ENCODE measurements around the gene TASP1. TPM values are rescaled to one million over a fixed set of nuclear protein-coding genes. Genes with fewer than 3 reads are reported as not detected.

TASP1 gene
- total and polyA plus RNA-seq, 5 donors from 2014 or later = 9.5 to 19.0 (median 12.6) TPM

DNA sequence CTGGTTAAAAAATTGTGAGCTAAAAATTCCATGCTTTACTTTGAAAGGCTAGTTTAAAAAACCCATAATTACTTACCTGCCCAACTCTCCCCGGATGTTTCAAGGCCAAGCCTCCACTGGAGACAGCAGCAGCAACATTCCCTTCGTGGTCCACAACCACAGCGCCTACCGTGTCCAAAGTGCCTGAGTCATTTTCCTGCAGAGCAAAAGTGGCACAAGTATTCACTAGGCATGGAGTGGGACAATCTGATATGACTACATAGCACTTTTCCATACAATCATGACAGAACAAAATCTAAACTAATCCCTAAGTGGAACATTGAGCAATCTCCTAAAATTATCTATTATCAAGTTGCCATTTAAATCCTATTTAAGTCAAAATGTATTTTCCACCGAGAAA is 104.8 kb downstream of the TASP1 start:
- peaks cover 8% of the 10 kb centered on the region for H3K36me3 ChIP-seq (ENCODE audit: control insufficient read depth, insufficient read depth, low read length)
- H3K27ac ChIP-seq (ENCODE audit: insufficient read depth, low read length, poor library complexity, severe bottlenecking) = no peak overlapping the region
- no peak overlapping the region for H3K27ac Mint-ChIP-seq
- H3K4me3 ChIP-seq (ENCODE audit: low read depth, low read length) = no peak overlapping the region
- DNase-seq (no peak), ATAC-seq (ENCODE audit: low read depth in 2 of 2) (no peak)
- H3K36me3 Mint-ChIP-seq = peaks cover 21% of the 10 kb centered on the region
- H3K27me3 Mint-ChIP-seq = no peaks in the 10 kb centered on the region
- H3K4me1 Mint-ChIP-seq = peaks cover 0 to 5% (median 2%) of the 10 kb centered on the region in 4 donors
- H3K27me3 ChIP-seq (ENCODE audit: control insufficient read depth, insufficient read depth, low read length) = no peaks in the 10 kb centered on the region
- no peaks in the 10 kb centered on the region for H3K4me1 ChIP-seq (ENCODE audit: control insufficient read depth, insufficient read depth, low read length, poor library complexity, severe bottlenecking)
- no peak overlapping the region for H3K4me3 Mint-ChIP-seq
- H3K9me3 ChIP-seq (ENCODE audit: control insufficient read depth in 2 of 2, low read length in 2 of 2) = no peaks in the 10 kb centered on the region
- H3K9me3 Mint-ChIP-seq = no peaks in the 10 kb centered on the region

- Mint-ChIP-seq H3K36me3 (peaks cover 46% of the 10 kb centered on the region), H3K9me3 (peaks cover 0 to 2% (median 0%) of the 10 kb centered on the region in 7 donors), H3K4me1 (peaks cover 0 to 5% (median 2%) of the 10 kb centered on the region in 4 donors), H3K27ac (peak overlapping the region in 1 of 3 donors; percentile 22), H3K27me3 (no peaks in the 10 kb centered on the region), H3K4me3 (no peak overlapping the region)
- H3K27me3 ChIP-seq (ENCODE audit: control insufficient read depth, insufficient read depth, low read length) = no peaks in the 10 kb centered on the region
- H3K4me1 ChIP-seq (ENCODE audit: control insufficient read depth, insufficient read depth, low read length, poor library complexity, severe bottlenecking) = no peaks in the 10 kb centered on the region
- no peaks in the 10 kb centered on the region for H3K9me3 ChIP-seq (ENCODE audit: control insufficient read depth in 2 of 2, low read length in 2 of 2)
- H3K36me3 ChIP-seq (ENCODE audit: control insufficient read depth, insufficient read depth, low read length) = peaks cover 19% of the 10 kb centered on the region
- ATAC-seq (ENCODE audit: low read depth in 2 of 2) (no peak), DNase-seq (no peak)
- no peak overlapping the region for H3K27ac ChIP-seq (ENCODE audit: insufficient read depth, low read length, poor library complexity, severe bottlenecking)
- no peak overlapping the region for H3K4me3 ChIP-seq (ENCODE audit: low read depth, low read length)
Observed at GRCh38 chr20:13530146-13530545, 108.6 kb downstream of the TASP1 start.

- Mint-ChIP-seq H3K4me3 (no peak overlapping the region), H3K27me3 (no peaks in the 10 kb centered on the region), H3K27ac (no peak overlapping the region), H3K36me3 (peaks cover 56% of the 10 kb centered on the region), H3K4me1 (no peaks in the 10 kb centered on the region), H3K9me3 (peaks cover 0 to 7% (median 2%) of the 10 kb centered on the region in 7 donors)
- H3K9me3 ChIP-seq (ENCODE audit: control insufficient read depth in 2 of 2, low read length in 2 of 2) = no peaks in the 10 kb centered on the region
- ATAC-seq (ENCODE audit: low read depth in 2 of 2) (no peak), DNase-seq (no peak)
- no peaks in the 10 kb centered on the region for H3K4me1 ChIP-seq (ENCODE audit: control insufficient read depth, insufficient read depth, low read length, poor library complexity, severe bottlenecking)
- H3K27ac ChIP-seq (ENCODE audit: insufficient read depth, low read length, poor library complexity, severe bottlenecking) = no peak overlapping the region
- H3K36me3 ChIP-seq (ENCODE audit: control insufficient read depth, insufficient read depth, low read length) = peaks cover 30% of the 10 kb centered on the region
- H3K4me3 ChIP-seq (ENCODE audit: low read depth, low read length) = no peak overlapping the region
- no peaks in the 10 kb centered on the region for H3K27me3 ChIP-seq (ENCODE audit: control insufficient read depth, insufficient read depth, low read length)
Observed at GRCh38 chr20:13526551-13526950, 112.2 kb downstream of the TASP1 start.

DNA sequence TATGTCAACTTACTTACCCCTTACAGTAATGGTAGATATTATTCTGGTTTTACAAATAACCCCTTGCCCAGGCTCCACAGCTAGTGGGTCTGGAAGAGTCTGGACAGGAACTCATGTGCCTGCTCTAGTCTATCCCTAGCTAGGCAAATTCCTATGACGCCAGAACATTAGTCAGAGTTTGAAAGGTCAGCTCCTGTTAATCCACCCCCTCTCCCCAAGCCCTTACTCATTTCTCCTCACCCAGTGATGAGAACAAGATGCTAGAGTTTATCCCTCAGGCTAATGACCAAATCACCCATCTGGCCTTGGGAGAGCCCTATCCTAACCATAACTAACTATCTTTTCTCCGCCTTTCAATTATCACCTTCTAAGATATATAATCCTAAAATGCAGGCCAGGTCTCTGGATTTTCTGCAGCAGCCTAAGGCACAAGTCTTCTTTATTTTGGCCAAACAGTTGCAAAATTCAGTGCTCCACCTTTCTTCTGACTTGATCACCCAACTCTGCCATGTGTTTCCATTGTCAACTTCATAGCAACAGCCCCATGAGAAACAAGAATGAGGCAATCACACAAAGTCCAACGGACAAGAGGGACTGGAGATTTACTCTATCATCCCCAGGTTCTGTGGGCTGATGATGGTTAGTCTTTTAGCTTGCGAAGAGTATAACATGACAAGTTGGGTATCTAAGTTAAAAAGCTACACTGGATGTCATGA is 113.3 kb downstream of the TASP1 start:
- H3K4me3 ChIP-seq (ENCODE audit: low read depth, low read length) = no peak overlapping the region
- Mint-ChIP-seq H3K27me3 (no peaks in the 10 kb centered on the region), H3K4me3 (no peak overlapping the region), H3K9me3 (peaks cover 0 to 7% (median 2%) of the 10 kb centered on the region in 7 donors), H3K4me1 (no peaks in the 10 kb centered on the region), H3K36me3 (peaks cover 52% of the 10 kb centered on the region), H3K27ac (no peak overlapping the region)
- DNase-seq (no peak), ATAC-seq (ENCODE audit: low read depth in 2 of 2) (no peak)
- H3K4me1 ChIP-seq (ENCODE audit: control insufficient read depth, insufficient read depth, low read length, poor library complexity, severe bottlenecking) = no peaks in the 10 kb centered on the region
- no peaks in the 10 kb centered on the region for H3K27me3 ChIP-seq (ENCODE audit: control insufficient read depth, insufficient read depth, low read length)
- H3K9me3 ChIP-seq (ENCODE audit: control insufficient read depth in 2 of 2, low read length in 2 of 2) = no peaks in the 10 kb centered on the region
- peaks cover 30% of the 10 kb centered on the region for H3K36me3 ChIP-seq (ENCODE audit: control insufficient read depth, insufficient read depth, low read length)
- H3K27ac ChIP-seq (ENCODE audit: insufficient read depth, low read length, poor library complexity, severe bottlenecking) = no peak overlapping the region

- Mint-ChIP-seq H3K27ac (no peak overlapping the region), H3K9me3 (peaks cover 0 to 7% (median 2%) of the 10 kb centered on the region in 7 donors), H3K27me3 (no peaks in the 10 kb centered on the region), H3K36me3 (peaks cover 52% of the 10 kb centered on the region), H3K4me3 (no peak overlapping the region), H3K4me1 (no peaks in the 10 kb centered on the region)
- Histone ChIP-seq H3K36me3 (ENCODE audit: control insufficient read depth, insufficient read depth, low read length) (peaks cover 30% of the 10 kb centered on the region), H3K27me3 (ENCODE audit: control insufficient read depth, insufficient read depth, low read length) (no peaks in the 10 kb centered on the region), H3K9me3 (ENCODE audit: control insufficient read depth in 2 of 2, low read length in 2 of 2) (no peaks in the 10 kb centered on the region), H3K27ac (ENCODE audit: insufficient read depth, low read length, poor library complexity, severe bottlenecking) (no peak overlapping the region), H3K4me1 (ENCODE audit: control insufficient read depth, insufficient read depth, low read length, poor library complexity, severe bottlenecking) (no peaks in the 10 kb centered on the region), H3K4me3 (ENCODE audit: low read depth, low read length) (no peak overlapping the region)
- ATAC-seq (ENCODE audit: low read depth in 2 of 2) = no peak
- DNase-seq = no peak
Observed at GRCh38 chr20:13524339-13524738, 114.4 kb downstream of the TASP1 start.

GRCh38 chr20:13517831-13518230 is 120.9 kb downstream of the TASP1 start:
- peaks cover 0 to 2% of the 10 kb centered on the region in 2 experiments for H3K9me3 ChIP-seq (ENCODE audit: control insufficient read depth in 2 of 2, low read length in 2 of 2)
- peaks cover 0 to 15% (median 2%) of the 10 kb centered on the region in 7 donors for H3K9me3 Mint-ChIP-seq
- no peaks in the 10 kb centered on the region for H3K4me1 ChIP-seq (ENCODE audit: control insufficient read depth, insufficient read depth, low read length, poor library complexity, severe bottlenecking)
- H3K4me3 Mint-ChIP-seq = no peak overlapping the region
- no peaks in the 10 kb centered on the region for H3K27me3 Mint-ChIP-seq
- no peak for ATAC-seq (ENCODE audit: low read depth in 2 of 2)
- peaks cover 0 to 5% (median 2%) of the 10 kb centered on the region in 4 donors for H3K4me1 Mint-ChIP-seq
- peaks cover 7% of the 10 kb centered on the region for H3K36me3 ChIP-seq (ENCODE audit: control insufficient read depth, insufficient read depth, low read length)
- H3K27ac Mint-ChIP-seq = no peak overlapping the region
- no peak for DNase-seq
- no peak overlapping the region for H3K4me3 ChIP-seq (ENCODE audit: low read depth, low read length)
- peaks cover 51% of the 10 kb centered on the region for H3K36me3 Mint-ChIP-seq
- H3K27ac ChIP-seq (ENCODE audit: insufficient read depth, low read length, poor library complexity, severe bottlenecking) = no peak overlapping the region
- no peaks in the 10 kb centered on the region for H3K27me3 ChIP-seq (ENCODE audit: control insufficient read depth, insufficient read depth, low read length)

- Histone ChIP-seq H3K4me1 (ENCODE audit: control insufficient read depth, insufficient read depth, low read length, poor library complexity, severe bottlenecking) (no peaks in the 10 kb centered on the region), H3K27me3 (ENCODE audit: control insufficient read depth, insufficient read depth, low read length) (no peaks in the 10 kb centered on the region), H3K9me3 (ENCODE audit: control insufficient read depth in 2 of 2, low read length in 2 of 2) (peaks cover 0 to 2% of the 10 kb centered on the region in 2 experiments), H3K36me3 (ENCODE audit: control insufficient read depth, insufficient read depth, low read length) (peaks cover 4% of the 10 kb centered on the region), H3K27ac (ENCODE audit: insufficient read depth, low read length, poor library complexity, severe bottlenecking) (no peak overlapping the region), H3K4me3 (ENCODE audit: low read depth, low read length) (no peak overlapping the region)
- Mint-ChIP-seq H3K36me3 (peaks cover 39% of the 10 kb centered on the region), H3K27ac (no peak overlapping the region), H3K4me1 (peaks cover 0 to 5% (median 2%) of the 10 kb centered on the region in 4 donors), H3K9me3 (peaks cover 0 to 15% (median 0%) of the 10 kb centered on the region in 7 donors), H3K27me3 (no peaks in the 10 kb centered on the region), H3K4me3 (no peak overlapping the region)
- no peak for DNase-seq
- no peak for ATAC-seq (ENCODE audit: low read depth in 2 of 2)
Observed at GRCh38 chr20:13515796-13516558, 122.8 kb downstream of the TASP1 start.

Data from CD4-positive, CD25-positive, alpha-beta regulatory T cell (primary cell).